MM.1S (cell line): Measurements from ENCODE around the gene CHRNB4.
"Not testable (repeated sequence)": the region's sequence is repeated elsewhere in the genome, so short reads cannot be mapped to it uniquely, and the experiment has no call there.

Experiments
- DNase-seq: peaks from one replicate; pipeline ENCODE4 v3.0.0-alpha.2; 2015
- H2AFZ ChIP-seq: fragments of 300-600 bp; sonication (generic); 2 replicates; pipeline ENCODE4 v1.6.0; 2016; ENCODE audit warnings: antibody characterized with exemption, low read length
- H3F3A ChIP-seq: fragments of 300-600 bp; sonication (generic); 2 replicates; pipeline ENCODE4 v1.6.1; 2016; ENCODE audit warnings: mild to moderate bottlenecking, antibody characterized with exemption, low read length, moderate library complexity, mixed read lengths; ENCODE audit not compliant: insufficient read depth
- H3K27ac ChIP-seq: fragments of 300-600 bp; sonication (generic); 2 replicates; pipeline ENCODE4 v1.5.1; 2016; ENCODE audit warnings: mild to moderate bottlenecking, low read length
- H3K27me3 ChIP-seq: fragments of 300-600 bp; sonication (generic); replicated peaks from 2 replicates; pipeline ENCODE4 v1.6.0; 2016; ENCODE audit warnings: low read length; ENCODE audit not compliant: insufficient read depth
- H3K36me3 ChIP-seq: fragments of 300-600 bp; sonication (generic); replicated peaks from 2 replicates; pipeline ENCODE4 v1.6.1; 2016; ENCODE audit warnings: mild to moderate bottlenecking, low read length, mixed read lengths; ENCODE audit not compliant: insufficient read depth
- H3K4me1 ChIP-seq: fragments of 300-600 bp; sonication (generic); 2 replicates; pipeline ENCODE4 v1.6.1; 2016; ENCODE audit warnings: low read length, mixed read lengths
- H3K4me2 ChIP-seq: fragments of 300-600 bp; sonication (generic); 2 replicates; pipeline ENCODE4 v1.6.0; 2016; ENCODE audit warnings: low read depth, low read length
- H3K4me3 ChIP-seq: fragments of 300-600 bp; sonication (generic); 2 replicates; pipeline ENCODE4 v1.5.1; 2016; ENCODE audit warnings: low read length, mixed read lengths
- H3K79me2 ChIP-seq: fragments of 300-600 bp; sonication (generic); 2 replicates; pipeline ENCODE4 v1.6.1; 2016; ENCODE audit warnings: mixed run types, low read length, mixed read lengths
- H3K9ac ChIP-seq: fragments of 300-600 bp; sonication (generic); 2 replicates; pipeline ENCODE4 v1.6.1; 2016; ENCODE audit warnings: low read length, mixed read lengths
- H3K9me2 ChIP-seq: fragments of 300-600 bp; sonication (generic); replicated peaks from 2 replicates; pipeline ENCODE4 v1.6.1; 2016; ENCODE audit warnings: mild to moderate bottlenecking, low read length, mixed read lengths; ENCODE audit not compliant: insufficient read depth
- H3K9me3 ChIP-seq: fragments of 300-600 bp; sonication (generic); replicated peaks from 2 replicates; pipeline ENCODE4 v1.6.1; 2016; ENCODE audit warnings: mild to moderate bottlenecking, low read length, mixed read lengths; ENCODE audit not compliant: insufficient read depth
- H4K20me1 ChIP-seq: fragments of 300-600 bp; sonication (generic); 2 replicates; pipeline ENCODE4 v1.6.1; 2016; ENCODE audit warnings: mild to moderate bottlenecking, low read length, moderate library complexity, mixed read lengths; ENCODE audit not compliant: insufficient read depth
- CTCF ChIP-seq: fragments of 300-600 bp; sonication (generic); IDR thresholded peaks from 2 replicates; pipeline ENCODE4 v1.5.1; 2016; ENCODE audit warnings: antibody characterized with exemption, low read length, mixed read lengths
- EZH2 ChIP-seq: fragments of 300-600 bp; sonication (generic); optimal IDR thresholded peaks from 2 replicates; pipeline ENCODE3; 2017; ENCODE audit warnings: low read depth, mild to moderate bottlenecking, antibody characterized with exemption, low read length, mixed read lengths
- EZH2phosphoT487 ChIP-seq: fragments of 300-600 bp; sonication (generic); IDR thresholded peaks from 2 replicates; pipeline ENCODE4 v1.6.1; 2018; ENCODE audit warnings: antibody characterized with exemption, low read length

The CHRNB4 gene

GRCh38 chr15:78685159-78685921, 44.3 kb upstream of the CHRNB4 start:
- TF ChIP-seq CTCF, result no peak
- TF ChIP-seq EZH2phosphoT487, result no peak
- no peak for TF ChIP-seq EZH2
- Histone ChIP-seq H3K79me2 (no peaks in the 10 kb centered on the region), H3F3A (no peaks in the 10 kb centered on the region), H2AFZ (no peak overlapping the region), H3K4me2 (no peak overlapping the region), H3K9me2 (no peaks in the 10 kb centered on the region), H3K36me3 (no peaks in the 10 kb centered on the region), H3K9me3 (no peaks in the 10 kb centered on the region), H4K20me1 (no peaks in the 10 kb centered on the region), H3K4me1 (no peaks in the 10 kb centered on the region), H3K9ac (no peak overlapping the region), H3K4me3 (no peak overlapping the region), H3K27me3 (no peaks in the 10 kb centered on the region), H3K27ac (no peak overlapping the region)
- no peak for DNase-seq

- no peaks in the 10 kb centered on the region for H3K36me3 ChIP-seq
- no peak overlapping the region for H3K9ac ChIP-seq
- no peak for DNase-seq
- H3F3A ChIP-seq, result no peaks in the 10 kb centered on the region
- H3K79me2 ChIP-seq, result no peaks in the 10 kb centered on the region
- no peak overlapping the region for H3K27ac ChIP-seq
- H3K9me3 ChIP-seq, result no peaks in the 10 kb centered on the region
- no peak overlapping the region for H2AFZ ChIP-seq
- H3K27me3 ChIP-seq, result no peaks in the 10 kb centered on the region
- H3K9me2 ChIP-seq, result no peaks in the 10 kb centered on the region
- H4K20me1 ChIP-seq, result no peaks in the 10 kb centered on the region
- TF ChIP-seq EZH2 (no peak), CTCF (no peak), EZH2phosphoT487 (no peak)
- no peak overlapping the region for H3K4me2 ChIP-seq
- H3K4me3 ChIP-seq, result no peak overlapping the region
- no peaks in the 10 kb centered on the region for H3K4me1 ChIP-seq
Measured at GRCh38 chr15:78684657-78685056, 43.6 kb upstream of the CHRNB4 start.

GRCh38 chr15:78683599-78683998, 42.6 kb upstream of the CHRNB4 start:
- not testable (repeated sequence) for H3K9me2 ChIP-seq, H3K4me2 ChIP-seq, H3K27ac ChIP-seq, H3K27me3 ChIP-seq, H3K4me3 ChIP-seq, DNase-seq, H3K79me2 ChIP-seq, H3K9me3 ChIP-seq, H3K36me3 ChIP-seq, H2AFZ ChIP-seq, H4K20me1 ChIP-seq, H3F3A ChIP-seq, H3K4me1 ChIP-seq, H3K9ac ChIP-seq

GRCh38 chr15:78682693-78683410, 41.8 kb upstream of the CHRNB4 start:
- Histone ChIP-seq H3K27ac (no peak overlapping the region), H3K36me3 (no peaks in the 10 kb centered on the region), H2AFZ (no peak overlapping the region), H4K20me1 (no peaks in the 10 kb centered on the region), H3K4me2 (no peak overlapping the region), H3K4me1 (no peaks in the 10 kb centered on the region), H3K9me2 (no peaks in the 10 kb centered on the region), H3K79me2 (no peaks in the 10 kb centered on the region), H3F3A (no peaks in the 10 kb centered on the region), H3K9ac (no peak overlapping the region), H3K4me3 (no peak overlapping the region), H3K9me3 (no peaks in the 10 kb centered on the region), H3K27me3 (no peaks in the 10 kb centered on the region)
- TF ChIP-seq EZH2phosphoT487 (no peak), EZH2 (no peak), CTCF (no peak)
- DNase-seq, result no peak
